MCF 10A (cell line): ENCODE results near the gene EGLN1. TPM values are rescaled to one million over a fixed set of nuclear protein-coding genes. Genes with fewer than 3 reads are reported as not detected.

Experiments
- BruUV-seq: library from RNA; stranded (reverse); fragments of 400-500 nt; replicated peaks from 2 replicates; lab custom pipeline; 2021; lab: Mats Ljungman, UMichigan
- CTCF ChIA-PET: fragments of 300-600 bp; sonication (Branson Sonifier 250); formaldehyde crosslinking; extraction: SDS; loops from one replicate; lab custom pipeline; 2021; ENCODE audit warnings: antibody characterized with exemption, inconsistent platforms; lab: Yijun Ruan, JAX
- POLR2A ChIA-PET: fragments of 300-600, 350-650 bp; sonication (Branson Sonifier 250); formaldehyde crosslinking; extraction: SDS; loops from one replicate; lab custom pipeline; 2020; ENCODE audit warnings: antibody characterized with exemption, inconsistent platforms; lab: Yijun Ruan, JAX
- DNase-seq: peaks from one replicate; pipeline ENCODE4 v3.0.0-alpha.2; 2018; ENCODE audit not compliant: unreplicated experiment
- H3K27ac Mint-ChIP-seq: one replicate; pipeline ENCODE4 v1.8.0; 2022; ENCODE audit warnings: mild to moderate bottlenecking, low read depth, mixed read lengths; ENCODE audit not compliant: unreplicated experiment
- H3K27me3 Mint-ChIP-seq: one replicate; pipeline ENCODE4 v1.8.0; 2022; ENCODE audit warnings: mixed read lengths; ENCODE audit not compliant: insufficient read depth, unreplicated experiment
- H3K36me3 Mint-ChIP-seq: one replicate; pipeline ENCODE4 v1.8.0; 2022; ENCODE audit warnings: mild to moderate bottlenecking, moderate library complexity, mixed read lengths; ENCODE audit not compliant: insufficient read depth, unreplicated experiment
- H3K4me1 Mint-ChIP-seq: one replicate; pipeline ENCODE4 v1.8.0; 2022; ENCODE audit warnings: mixed read lengths; ENCODE audit not compliant: insufficient read depth, unreplicated experiment
- H3K4me3 Mint-ChIP-seq: one replicate; pipeline ENCODE4 v1.8.0; 2022; ENCODE audit warnings: mild to moderate bottlenecking, moderate library complexity, mixed read lengths; ENCODE audit not compliant: unreplicated experiment
- H3K9me3 Mint-ChIP-seq: one replicate; pipeline ENCODE4 v1.8.0; 2022; ENCODE audit warnings: mixed read lengths; ENCODE audit not compliant: unreplicated experiment
- CTCF ChIP-seq: fragments of 200-600 bp; IDR thresholded peaks from one replicate; pipeline ENCODE4 v1.8.0; 2022; ENCODE audit warnings: antibody characterized with exemption, mild to moderate bottlenecking; ENCODE audit not compliant: unreplicated experiment
- intact Hi-C: fragments of 100-400 bp; cut with micrococcal nuclease; formaldehyde crosslinking; loops from 2 replicates; pipeline ENCODE4 v1.14.1; 2022
- total RNA-seq: library from RNA; stranded (reverse); gene quantifications from 2 replicates; pipeline ENCODE4 v1.2.3, GENCODE V29; 2022

EGLN1 gene
- total RNA-seq, 1 experiment from 2014 or later: 68.8 TPM

DNA sequence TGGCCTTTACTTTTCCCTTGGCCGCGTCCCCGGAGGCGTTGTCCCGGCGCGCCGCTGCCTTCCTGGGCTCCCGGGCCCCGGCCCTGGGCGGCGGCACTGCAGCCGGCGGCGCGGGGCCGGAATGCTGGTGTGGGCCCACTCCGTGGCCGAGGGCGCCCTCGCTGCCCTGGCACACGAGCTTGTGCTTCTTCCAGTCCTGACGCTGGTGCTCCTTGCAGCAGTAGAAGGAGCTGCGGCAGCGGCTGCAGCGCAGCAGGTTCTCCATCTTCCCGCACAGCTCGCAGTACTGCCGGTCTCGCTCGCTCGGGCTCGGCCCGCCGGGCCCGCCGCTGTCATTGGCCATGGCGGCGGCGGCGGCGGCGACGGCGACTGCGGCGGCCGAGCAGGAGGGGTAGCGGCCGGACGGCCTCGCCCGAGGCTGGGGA is 529 bp downstream of the EGLN1 start:
- Mint-ChIP-seq H3K36me3 (no peaks in the 10 kb centered on the region), H3K4me1 (peaks cover 39% of the 10 kb centered on the region), H3K27me3 (no peaks in the 10 kb centered on the region), H3K27ac (no peak overlapping the region), H3K4me3 (peak overlapping the region; percentile 82), H3K9me3 (no peaks in the 10 kb centered on the region)
- no peak for TF ChIP-seq CTCF
- BruUV-seq: no TSS peak
- DNase-seq: peak; percentile 78
- intact Hi-C loops: loop anchor here (2.0 kb wide), 2 partner anchors 27 to 39 kb away; no protein-coding TSS in a partner anchor
- ChIA-PET POLR2A (interaction anchor here (0.6 to 9.9 kb wide), 21 partner anchors 9 to 182 kb away, joined by 3 to 247 read pairs (median 8); partner anchors contain the start of genes EXOC8, SPRTN and TSNAX), CTCF (interaction anchor here (0.6 to 3.6 kb wide), 10 partner anchors 9 to 191 kb away, joined by 3 to 27 read pairs (median 6); no protein-coding TSS in a partner anchor)

- no TSS peak for BruUV-seq
- intact Hi-C loops: loop anchor here (2.0 kb wide), 2 partner anchors 26 to 38 kb away; no protein-coding TSS in a partner anchor
- no peak for TF ChIP-seq CTCF
- H3K27ac Mint-ChIP-seq: peak overlapping the region; percentile 73
- peaks cover 39% of the 10 kb centered on the region for H3K4me1 Mint-ChIP-seq
- H3K27me3 Mint-ChIP-seq: no peaks in the 10 kb centered on the region
- H3K36me3 Mint-ChIP-seq: no peaks in the 10 kb centered on the region
- peak; percentile 70 for DNase-seq
- POLR2A ChIA-PET: interaction anchor here (0.5 to 9.9 kb wide), 33 partner anchors 8 to 371 kb away, joined by 3 to 247 read pairs (median 5); partner anchors contain the start of genes EXOC8, SPRTN and TSNAX
- peak overlapping the region; percentile 82 for H3K4me3 Mint-ChIP-seq
- CTCF ChIA-PET: interaction anchor here (0.6 to 3.6 kb wide), 19 partner anchors 9 to 1281 kb away, joined by 3 to 27 read pairs (median 5); partner anchors contain the start of genes EXOC8 and SPRTN
- H3K9me3 Mint-ChIP-seq: no peaks in the 10 kb centered on the region
These were observed 1.0 kb downstream of the EGLN1 start for GRCh38 chr1:231420959-231421545.

DNA sequence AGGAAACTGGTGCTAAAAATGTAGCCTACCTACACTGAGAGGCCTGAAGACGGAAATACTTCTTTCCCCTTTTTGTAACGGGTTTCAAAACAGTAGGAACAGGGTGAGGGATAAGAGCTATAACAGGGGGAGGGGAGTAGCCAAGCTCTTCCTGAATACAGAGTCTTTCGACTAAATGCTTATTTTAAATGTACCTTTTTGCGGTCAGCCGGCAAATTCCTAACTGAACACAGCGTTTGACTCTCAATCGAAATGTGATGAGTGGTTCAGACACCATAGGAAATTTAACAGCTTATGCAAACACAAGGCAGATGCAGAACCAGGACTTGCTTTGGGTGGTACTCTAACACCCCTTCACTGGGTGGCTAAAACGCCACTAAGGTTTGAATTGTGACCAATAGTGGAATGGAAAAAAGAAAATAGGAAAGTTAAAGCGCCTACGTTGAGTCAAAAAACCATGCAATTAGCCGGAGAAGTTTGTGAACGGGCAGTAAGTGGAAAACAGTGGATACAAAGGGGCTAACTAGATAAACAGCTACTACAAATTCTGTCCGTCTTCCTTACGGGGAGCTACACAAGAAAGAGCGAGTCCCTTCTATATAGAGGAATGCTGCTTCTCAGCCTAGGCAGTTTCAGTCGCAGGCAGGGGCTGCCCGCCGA is 1.7 kb downstream of the EGLN1 start:
- ChIA-PET POLR2A (interaction anchor here (0.5 to 9.9 kb wide), 33 partner anchors 9 to 1351 kb away, joined by 3 to 247 read pairs (median 5); partner anchors contain the start of genes EXOC8, SPRTN and TSNAX), CTCF (interaction anchor here (0.6 to 3.6 kb wide), 20 partner anchors 8 to 1282 kb away, joined by 3 to 27 read pairs (median 5); partner anchors contain the start of genes EXOC8 and SPRTN)
- Mint-ChIP-seq H3K27ac (peak overlapping the region; percentile 73), H3K27me3 (no peaks in the 10 kb centered on the region), H3K9me3 (no peaks in the 10 kb centered on the region), H3K36me3 (no peaks in the 10 kb centered on the region), H3K4me3 (peak overlapping the region; percentile 82), H3K4me1 (peaks cover 39% of the 10 kb centered on the region)
- TF ChIP-seq CTCF: no peak
- intact Hi-C loops: loop anchor here (2.0 kb wide), 2 partner anchors 26 to 38 kb away; no protein-coding TSS in a partner anchor
- BruUV-seq: no TSS peak
- peak; percentile 46 for DNase-seq
